Osteoblast (primary cell): ENCODE measurements around the gene VWDE. TPM values are rescaled to one million over a fixed set of nuclear protein-coding genes. Genes with fewer than 3 reads are reported as not detected.

Experiments used
- DNase-seq: peaks from one replicate; pipeline ENCODE4 v3.0.0; 2011; ENCODE audit warnings: low spot score, mixed read lengths; ENCODE audit not compliant: insufficient read length; ENCODE audit errors: missing footprints
- H2AFZ ChIP-seq: 2 replicates; pipeline ENCODE4 v1.6.0; 2011; ENCODE audit warnings: mild to moderate bottlenecking, low read length
- H3K27ac ChIP-seq: 2 replicates; pipeline ENCODE4 v1.5.1; 2011; ENCODE audit warnings: mild to moderate bottlenecking, low read depth, low read length, moderate library complexity
- H3K27me3 ChIP-seq: 2 replicates; pipeline ENCODE4 v1.6.0; 2012; ENCODE audit warnings: mild to moderate bottlenecking, control low read depth, inconsistent platforms, low read length, moderate library complexity; ENCODE audit not compliant: insufficient read depth
- H3K36me3 ChIP-seq: 2 replicates; pipeline ENCODE4 v1.5.1; 2011; ENCODE audit warnings: mild to moderate bottlenecking, low read length, control low read depth, moderate library complexity; ENCODE audit not compliant: insufficient read depth
- H3K4me1 ChIP-seq: 2 replicates; pipeline ENCODE4 v1.5.1; 2011; ENCODE audit warnings: mild to moderate bottlenecking, low read length, control low read depth, moderate library complexity; ENCODE audit not compliant: insufficient read depth
- H3K4me2 ChIP-seq: 2 replicates; pipeline ENCODE4 v1.6.0; 2011; ENCODE audit warnings: mild to moderate bottlenecking, low read length; ENCODE audit not compliant: insufficient read depth
- H3K4me3 ChIP-seq: fragments of 200-600 bp; sonication (generic); 3 replicates; pipeline ENCODE4 v1.5.1; 2012; ENCODE audit warnings: mild to moderate bottlenecking, low read length, inconsistent platforms; ENCODE audit not compliant: insufficient read depth
- H3K79me2 ChIP-seq: 2 replicates; pipeline ENCODE4 v1.6.0; 2012; ENCODE audit warnings: mild to moderate bottlenecking, low read length, control low read depth, inconsistent platforms; ENCODE audit not compliant: insufficient read depth
- H3K9me3 ChIP-seq: 2 replicates; pipeline ENCODE4 v1.5.1; 2011; ENCODE audit warnings: low read depth, low read length, control low read depth
- H4K20me1 ChIP-seq: 2 replicates; pipeline ENCODE4 v1.6.0; 2012; ENCODE audit warnings: mild to moderate bottlenecking, low read length, control low read depth; ENCODE audit not compliant: insufficient read depth
- CTCF ChIP-seq: IDR thresholded peaks from 2 replicates; pipeline ENCODE4 v1.5.1; 2011; ENCODE audit warnings: mild to moderate bottlenecking, low read depth, low read length, moderate library complexity; ENCODE audit errors: extremely low read depth
- total RNA-seq: library from RNA; depleted of rRNA; stranded (reverse); fragments of >200 nt; gene quantifications from 2 replicates; pipeline ENCODE4 v1.2.3, GENCODE V29; 2012

VWDE gene
- total RNA-seq, 1 donor: under 0.01 TPM

GRCh38 chr7:12391922-12392615 lies 11.6 kb downstream of the VWDE start:
- Histone ChIP-seq H3K79me2 (no peaks in the 10 kb centered on the region), H3K36me3 (no peaks in the 10 kb centered on the region), H4K20me1 (no peaks in the 10 kb centered on the region), H3K4me2 (no peak overlapping the region), H2AFZ (no peak overlapping the region), H3K27ac (no peak overlapping the region), H3K4me1 (no peaks in the 10 kb centered on the region), H3K4me3 (no peak overlapping the region), H3K27me3 (no peaks in the 10 kb centered on the region), H3K9me3 (no peaks in the 10 kb centered on the region)
- no peak for DNase-seq
- no peak for TF ChIP-seq CTCF

DNA sequence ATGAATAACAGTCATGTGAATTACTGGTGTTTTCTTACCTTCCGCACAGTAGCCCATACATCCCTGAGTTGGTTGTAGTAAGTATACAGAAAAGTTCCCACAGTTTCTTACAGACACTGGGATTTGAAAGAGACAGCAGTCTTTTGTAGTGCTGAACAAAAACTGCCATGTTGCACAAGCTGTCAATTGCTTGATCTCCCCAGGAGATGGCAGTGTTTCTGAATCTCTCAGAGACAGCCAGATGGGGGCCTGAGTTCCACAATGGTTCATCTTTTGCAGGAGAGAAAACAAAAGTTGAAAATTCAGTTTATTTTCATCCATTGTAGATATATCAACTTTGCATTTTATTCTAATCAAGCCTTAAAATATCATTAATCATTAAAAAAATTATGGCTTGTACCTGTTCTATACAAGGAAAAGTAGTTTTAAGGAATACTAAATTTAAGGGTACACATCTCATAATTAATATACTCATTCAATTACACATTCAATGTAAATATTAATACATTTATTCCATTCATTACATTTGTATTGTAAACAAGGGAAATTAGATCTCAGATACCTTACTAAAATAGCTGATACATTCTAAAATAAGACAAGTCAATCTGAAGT lies 14.5 kb downstream of the VWDE start:
- Histone ChIP-seq H3K27ac (no peak overlapping the region), H3K4me3 (no peak overlapping the region), H3K9me3 (no peaks in the 10 kb centered on the region), H2AFZ (no peak overlapping the region), H3K27me3 (no peaks in the 10 kb centered on the region), H3K4me2 (no peak overlapping the region), H4K20me1 (no peaks in the 10 kb centered on the region), H3K4me1 (no peaks in the 10 kb centered on the region), H3K36me3 (no peaks in the 10 kb centered on the region), H3K79me2 (no peaks in the 10 kb centered on the region)
- DNase-seq: no peak
- peak; percentile 89 for TF ChIP-seq CTCF

GRCh38 chr7:12386313-12386740 lies 17.3 kb downstream of the VWDE start:
- H3K36me3 ChIP-seq: no peaks in the 10 kb centered on the region
- no peaks in the 10 kb centered on the region for H4K20me1 ChIP-seq
- H3K4me1 ChIP-seq: no peaks in the 10 kb centered on the region
- H3K4me3 ChIP-seq: no peak overlapping the region
- H3K9me3 ChIP-seq: no peaks in the 10 kb centered on the region
- no peak for TF ChIP-seq CTCF
- H3K4me2 ChIP-seq: no peak overlapping the region
- no peak for DNase-seq
- no peak overlapping the region for H3K27ac ChIP-seq
- H3K79me2 ChIP-seq: no peaks in the 10 kb centered on the region
- H3K27me3 ChIP-seq: no peaks in the 10 kb centered on the region
- H2AFZ ChIP-seq: no peak overlapping the region

DNA sequence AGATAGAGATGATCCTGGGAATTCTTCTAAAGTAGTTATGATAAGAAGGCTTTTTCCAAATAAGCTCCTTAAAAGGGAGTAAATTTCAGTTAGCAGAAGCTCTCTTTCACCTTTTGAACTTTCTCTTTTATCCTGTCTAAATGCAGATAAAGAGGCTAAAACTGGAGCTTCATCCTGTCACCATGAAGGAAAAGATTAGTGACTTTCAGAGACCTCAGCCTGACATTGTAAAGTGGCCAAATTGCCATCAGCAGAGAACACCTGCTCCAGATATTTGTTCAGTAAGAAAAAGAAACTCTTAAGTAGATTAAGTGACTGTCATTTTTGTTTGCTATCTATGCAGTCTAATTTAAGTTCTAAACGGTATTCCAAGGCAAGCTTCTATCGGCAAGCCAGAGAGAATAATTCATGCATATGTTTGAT lies 18.3 kb downstream of the VWDE start:
- Histone ChIP-seq H3K4me1 (no peaks in the 10 kb centered on the region), H3K4me2 (no peak overlapping the region), H4K20me1 (no peaks in the 10 kb centered on the region), H3K79me2 (no peaks in the 10 kb centered on the region), H2AFZ (no peak overlapping the region), H3K27ac (no peak overlapping the region), H3K9me3 (no peaks in the 10 kb centered on the region), H3K4me3 (no peak overlapping the region), H3K27me3 (no peaks in the 10 kb centered on the region), H3K36me3 (no peaks in the 10 kb centered on the region)
- no peak for DNase-seq
- TF ChIP-seq CTCF: no peak
